Testis (tissue), 2 donors: ENCODE measurements around the gene HAND2.

Experiments
- CTCF ChIP-seq, 3 experiments: fragments of 450-650 bp in 2 of 3; fragments of 200-600 bp in 1 of 3; sonication (generic) in 1 of 3; IDR thresholded peaks; one replicate each; pipeline ENCODE4 v1.5.1; 2016 to 2019; ENCODE audit warnings: antibody characterized with exemption in 3 of 3, mild to moderate bottlenecking in 2 of 3, moderate library complexity in 1 of 3
- POLR2A ChIP-seq: fragments of 450-650 bp; IDR thresholded peaks from one replicate; pipeline ENCODE4 v1.6.1; 2017; ENCODE audit warnings: antibody characterized with exemption, mild to moderate bottlenecking, moderate library complexity

- no peak for TF ChIP-seq CTCF (IDR thresholded peaks at IDR 0.05)
- TF ChIP-seq POLR2A = no peak
Observed at GRCh38 chr4:173511787-173512361, 18.2 kb downstream of the HAND2 start.
